Endothelial cell of umbilical vein (primary cell): ENCODE measurements around the gene RBFOX1.

Experiments
- CTCF ChIP-seq, 2 donors: IDR thresholded peaks; 1 replicate in 1 of 2; 2 replicates in 1 of 2; pipeline ENCODE4 v1.5.1; 2011; ENCODE audit warnings: low read length in 2 of 2, mild to moderate bottlenecking in 2 of 2, moderate library complexity in 2 of 2, control low read depth in 1 of 2, inconsistent platforms in 1 of 2, low read depth in 1 of 2; ENCODE audit not compliant: insufficient read depth in 1 of 2; ENCODE audit errors: extremely low read depth in 1 of 2
- EZH2 ChIP-seq: IDR thresholded peaks from 2 replicates; pipeline ENCODE4 v1.6.1; 2012; ENCODE audit warnings: borderline replicate concordance, low read depth, mild to moderate bottlenecking, moderate library complexity, low read length, inconsistent platforms; ENCODE audit not compliant: severe bottlenecking
- FOS ChIP-seq: IDR thresholded peaks from 2 replicates; pipeline ENCODE4 v1.6.1; 2011; ENCODE audit warnings: mild to moderate bottlenecking, low read length, moderate library complexity, borderline replicate concordance; ENCODE audit not compliant: insufficient read depth
- GATA2 ChIP-seq: IDR thresholded peaks from 2 replicates; pipeline ENCODE4 v1.7.0; 2011; ENCODE audit warnings: low read depth, mild to moderate bottlenecking, moderate library complexity, mixed read lengths, low read length; ENCODE audit not compliant: insufficient read length, insufficient read depth
- JUN ChIP-seq: IDR thresholded peaks from 2 replicates; pipeline ENCODE4 v1.6.1; 2011; ENCODE audit warnings: borderline replicate concordance, low read depth; ENCODE audit not compliant: insufficient read length, insufficient read depth
- MAX ChIP-seq: IDR thresholded peaks from 2 replicates; pipeline ENCODE4 v1.6.1; 2011; ENCODE audit not compliant: insufficient read depth, insufficient read length
- MYC ChIP-seq: IDR thresholded peaks from one replicate; pipeline ENCODE4 v1.6.1; 2011; ENCODE audit warnings: mild to moderate bottlenecking, low read depth, low read length
- POLR2A ChIP-seq: IDR thresholded peaks from 2 replicates; pipeline ENCODE4 v1.6.1; 2012; ENCODE audit warnings: low read depth, mild to moderate bottlenecking, control low read depth, low read length
- POLR2AphosphoS5 ChIP-seq: IDR thresholded peaks from 2 replicates; pipeline ENCODE4 v1.6.1; 2012; ENCODE audit warnings: low read depth, mild to moderate bottlenecking, control low read depth, low read length, moderate library complexity; ENCODE audit not compliant: insufficient read depth

- TF ChIP-seq CTCF (IDR thresholded peaks at IDR 0.05; ENCODE audit: extremely low read depth in 1 of 2, insufficient read depth in 1 of 2, low read depth in 1 of 2, low read length in 2 of 2) (no peak), POLR2A (no peak), EZH2 (no peak), MYC (no peak), POLR2AphosphoS5 (no peak), MAX (no peak), JUN (no peak), FOS (no peak), GATA2 (no peak)
Measured at GRCh38 chr16:7613518-7613917, 280.9 kb downstream of the RBFOX1 start.
